GM23338 (cell line): ENCODE measurements around the gene CYP26B1. TPM values are rescaled to one million over a fixed set of nuclear protein-coding genes. Genes with fewer than 3 reads are reported as not detected.

Experiments
- ATAC-seq: fragments of 200-7000 bp; cut with Tn5 transposase; 3 replicates; pipeline ENCODE4 v1.9.1; 2020
- DNase-seq: peaks from one replicate; pipeline ENCODE4 v3.0.0-alpha.2; 2015; ENCODE audit warnings: low spot score
- H2AFZ ChIP-seq: fragments of 200-600 bp; sonication (generic); 2 replicates; pipeline ENCODE4 v1.8.0; 2016; ENCODE audit warnings: antibody characterized with exemption, mild to moderate bottlenecking, moderate library complexity
- H3F3A ChIP-seq: fragments of 200-600 bp; sonication (generic); replicated peaks from 2 replicates; pipeline ENCODE4 v1.8.0; 2017; ENCODE audit warnings: antibody characterized with exemption, mixed run types, low read depth
- H3K27ac ChIP-seq: fragments of 200-600 bp; sonication (generic); 2 replicates; pipeline ENCODE4 v1.6.1; 2016; ENCODE audit warnings: low read depth
- H3K27me3 ChIP-seq: fragments of 200-600 bp; sonication (generic); 2 replicates; pipeline ENCODE4 v1.8.0; 2016; ENCODE audit warnings: mild to moderate bottlenecking, mixed run types, moderate library complexity; ENCODE audit not compliant: insufficient read depth
- H3K36me3 ChIP-seq: fragments of 200-600 bp; sonication (generic); 2 replicates; pipeline ENCODE4 v1.8.0; 2016; ENCODE audit warnings: mild to moderate bottlenecking; ENCODE audit not compliant: insufficient read depth
- H3K4me1 ChIP-seq: fragments of 200-600 bp; sonication (generic); 2 replicates; pipeline ENCODE4 v1.8.0; 2016; ENCODE audit warnings: mild to moderate bottlenecking, moderate library complexity; ENCODE audit not compliant: insufficient read depth
- H3K4me2 ChIP-seq: fragments of 200-600 bp; sonication (generic); 2 replicates; pipeline ENCODE4 v1.7.1; 2017; ENCODE audit warnings: mixed run types
- H3K4me3 ChIP-seq: fragments of 200-600 bp; sonication (generic); 2 replicates; pipeline ENCODE4 v1.6.1; 2016; ENCODE audit warnings: mixed run types
- H3K79me2 ChIP-seq: fragments of 200-600 bp; sonication (generic); replicated peaks from 2 replicates; pipeline ENCODE4 v1.8.0; 2017; ENCODE audit warnings: mild to moderate bottlenecking; ENCODE audit not compliant: insufficient read depth
- H3K9me2 ChIP-seq: fragments of 200-600 bp; sonication (generic); 2 replicates; pipeline ENCODE4 v1.8.0; 2017; ENCODE audit not compliant: insufficient read depth
- H4K20me1 ChIP-seq: fragments of 200-600 bp; sonication (generic); replicated peaks from 2 replicates; pipeline ENCODE4 v1.8.0; 2017; ENCODE audit warnings: mild to moderate bottlenecking; ENCODE audit not compliant: insufficient read depth
- H3K27ac Mint-ChIP-seq: 2 replicates; pipeline ENCODE4 v1.8.0; 2020; ENCODE audit warnings: inconsistent platforms, mild to moderate bottlenecking, moderate library complexity, mixed read lengths
- H3K27me3 Mint-ChIP-seq: 3 replicates; pipeline ENCODE4 v1.8.0; 2022; ENCODE audit warnings: low read depth, mild to moderate bottlenecking, moderate library complexity, mixed read lengths, inconsistent platforms; ENCODE audit not compliant: insufficient read depth, poor library complexity
- H3K36me3 Mint-ChIP-seq: 3 replicates; pipeline ENCODE4 v1.8.0; 2021; ENCODE audit warnings: low read depth, mild to moderate bottlenecking, inconsistent platforms, moderate library complexity, mixed read lengths
- H3K4me1 Mint-ChIP-seq: 3 replicates; pipeline ENCODE4 v1.8.0; 2020; ENCODE audit warnings: mild to moderate bottlenecking, inconsistent platforms, mixed read lengths
- H3K4me3 Mint-ChIP-seq: 3 replicates; pipeline ENCODE4 v1.8.0; 2021; ENCODE audit warnings: moderate library complexity, mild to moderate bottlenecking, inconsistent platforms, mixed read lengths
- H3K9me3 Mint-ChIP-seq: 3 replicates; pipeline ENCODE4 v1.8.0; 2020; ENCODE audit warnings: moderate library complexity, mild to moderate bottlenecking, inconsistent platforms, mixed read lengths
- CREB1 ChIP-seq: fragments of 250-450 bp; sonication (Bioruptor Pico); IDR thresholded peaks from 2 replicates; pipeline ENCODE4 v1.5.0; 2020; ENCODE audit warnings: low read depth, mild to moderate bottlenecking, moderate library complexity
- EZH2 ChIP-seq: fragments of 200-600 bp; sonication (generic); IDR thresholded peaks from one replicate; pipeline ENCODE4 v1.8.0; 2017; ENCODE audit warnings: antibody characterized with exemption, mild to moderate bottlenecking, low read depth; ENCODE audit not compliant: unreplicated experiment
- EZH2phosphoT487 ChIP-seq: fragments of 200-600 bp; sonication (generic); IDR thresholded peaks from one replicate; pipeline ENCODE4 v1.8.1; 2018; ENCODE audit warnings: antibody characterized with exemption; ENCODE audit not compliant: unreplicated experiment
- JUNB ChIP-seq: IDR thresholded peaks from one replicate; pipeline ENCODE4 v1.6.1; 2016; ENCODE audit warnings: antibody characterized with exemption; ENCODE audit not compliant: unreplicated experiment
- NANOG ChIP-seq: IDR thresholded peaks from 2 replicates; pipeline ENCODE4 v1.6.1; 2016; ENCODE audit warnings: antibody characterized with exemption, borderline replicate concordance
- POLR2AphosphoS5 ChIP-seq: IDR thresholded peaks from 2 replicates; pipeline ENCODE4 v1.6.1; 2016; ENCODE audit warnings: antibody characterized with exemption, low read depth
- REST ChIP-seq: IDR thresholded peaks from one replicate; pipeline ENCODE4 v1.6.1; 2018; ENCODE audit warnings: antibody characterized with exemption; ENCODE audit not compliant: unreplicated experiment
- STAT1 ChIP-seq: IDR thresholded peaks from one replicate; pipeline ENCODE4 v1.6.1; 2016; ENCODE audit warnings: antibody characterized with exemption; ENCODE audit not compliant: unreplicated experiment
- ZNF114 ChIP-seq: fragments of 250-450 bp; sonication (Bioruptor Pico); IDR thresholded peaks from 2 replicates; pipeline ENCODE4 v1.5.0; 2020; ENCODE audit warnings: mild to moderate bottlenecking, moderate library complexity
- ZNF331 ChIP-seq: fragments of 250-450 bp; sonication (Bioruptor Pico); IDR thresholded peaks from 2 replicates; pipeline ENCODE4 v1.5.0; 2020; ENCODE audit warnings: low read depth, mild to moderate bottlenecking, moderate library complexity
- polyA plus RNA-seq: library from polyadenylated mRNA; unstranded; fragments of >200 nt; fragmentation: Nextera tagmentation; extraction: Ambion mirVana; gene quantifications from 2 replicates; pipeline ENCODE4 v1.2.1, GENCODE V29; 2016
- total RNA-seq: library from RNA; depleted of rRNA; stranded (reverse); fragments of >200 nt; shearing (Covaris generic); gene quantifications from 2 replicates; pipeline ENCODE4 v1.2.3, GENCODE V29; 2014
- TF ChIP-seq, protein P1 (sequence below), 2 experiments: fragments of 200-600 bp in 1 of 2; sonication (generic) in 1 of 2; conservative IDR thresholded peaks; 2 replicates each; pipeline versions ENCODE4 v1.5.1 to v1.6.1; 2016 to 2017; ENCODE audit warnings: antibody characterized with exemption in 2 of 2, low read depth in 2 of 2, mild to moderate bottlenecking in 2 of 2, moderate library complexity in 1 of 2
- TF ChIP-seq, protein P2 (sequence below): IDR thresholded peaks from 2 replicates; pipeline ENCODE4 v1.6.1; 2016; ENCODE audit warnings: antibody characterized with exemption
- TF ChIP-seq, protein P3 (sequence below): fragments of 250-450 bp; sonication (Bioruptor Pico); IDR thresholded peaks from 2 replicates; pipeline ENCODE4 v1.5.0; 2020; ENCODE audit warnings: mild to moderate bottlenecking, moderate library complexity

The CYP26B1 gene
- total and polyA plus RNA-seq, 2 experiments from 2014 or later = 0.05 to 0.31 TPM

DNA sequence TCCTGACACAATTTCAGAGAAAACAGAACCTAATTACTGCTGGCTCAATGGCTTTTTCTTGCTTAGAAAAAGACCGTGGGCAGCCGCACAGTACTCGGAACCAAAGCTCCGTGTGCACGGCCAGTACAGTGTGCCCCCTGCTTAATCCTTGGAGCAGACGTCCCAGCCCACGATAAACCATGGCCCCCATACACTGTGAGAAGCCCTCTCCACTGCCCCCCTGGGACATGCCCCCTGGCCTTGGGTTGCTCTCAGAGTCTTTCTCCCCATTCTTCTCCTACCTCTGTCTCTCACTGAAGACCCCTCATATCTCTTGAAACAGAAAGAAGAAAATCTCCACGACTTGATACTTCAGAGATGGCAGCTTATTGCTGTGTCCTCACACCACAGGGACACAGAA, 44.0 kb downstream of the CYP26B1 start:
- Mint-ChIP-seq H3K36me3 (no peaks in the 10 kb centered on the region), H3K4me1 (peaks cover 10% of the 10 kb centered on the region), H3K4me3 (no peak overlapping the region), H3K27me3 (no peaks in the 10 kb centered on the region), H3K27ac (no peak overlapping the region), H3K9me3 (no peaks in the 10 kb centered on the region)
- DNase-seq (no peak), ATAC-seq (no peak)
- no peaks in the 10 kb centered on the region for H3K27me3 ChIP-seq
- H3K36me3 ChIP-seq = no peaks in the 10 kb centered on the region
- H3F3A ChIP-seq = no peaks in the 10 kb centered on the region
- H2AFZ ChIP-seq = no peak overlapping the region
- no peak overlapping the region for H3K4me2 ChIP-seq
- no peak for TF ChIP-seq ZNF114 (CRISPR knock-in tag)
- no peak for TF ChIP-seq REST
- no peak for TF ChIP-seq POLR2AphosphoS5
- no peak for TF ChIP-seq ZNF331 (CRISPR knock-in tag)
- TF ChIP-seq CREB1 (CRISPR knock-in tag) = no peak
- TF ChIP-seq NANOG = no peak
- TF ChIP-seq, protein P1, sequence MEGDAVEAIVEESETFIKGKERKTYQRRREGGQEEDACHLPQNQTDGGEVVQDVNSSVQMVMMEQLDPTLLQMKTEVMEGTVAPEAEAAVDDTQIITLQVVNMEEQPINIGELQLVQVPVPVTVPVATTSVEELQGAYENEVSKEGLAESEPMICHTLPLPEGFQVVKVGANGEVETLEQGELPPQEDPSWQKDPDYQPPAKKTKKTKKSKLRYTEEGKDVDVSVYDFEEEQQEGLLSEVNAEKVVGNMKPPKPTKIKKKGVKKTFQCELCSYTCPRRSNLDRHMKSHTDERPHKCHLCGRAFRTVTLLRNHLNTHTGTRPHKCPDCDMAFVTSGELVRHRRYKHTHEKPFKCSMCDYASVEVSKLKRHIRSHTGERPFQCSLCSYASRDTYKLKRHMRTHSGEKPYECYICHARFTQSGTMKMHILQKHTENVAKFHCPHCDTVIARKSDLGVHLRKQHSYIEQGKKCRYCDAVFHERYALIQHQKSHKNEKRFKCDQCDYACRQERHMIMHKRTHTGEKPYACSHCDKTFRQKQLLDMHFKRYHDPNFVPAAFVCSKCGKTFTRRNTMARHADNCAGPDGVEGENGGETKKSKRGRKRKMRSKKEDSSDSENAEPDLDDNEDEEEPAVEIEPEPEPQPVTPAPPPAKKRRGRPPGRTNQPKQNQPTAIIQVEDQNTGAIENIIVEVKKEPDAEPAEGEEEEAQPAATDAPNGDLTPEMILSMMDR (conservative IDR thresholded peaks at IDR 0.05; ENCODE audit: low read depth in 2 of 2) = no peak
- no peak for TF ChIP-seq EZH2phosphoT487
- TF ChIP-seq EZH2 = no peak
- no peak for TF ChIP-seq JUNB
- TF ChIP-seq, protein P2, sequence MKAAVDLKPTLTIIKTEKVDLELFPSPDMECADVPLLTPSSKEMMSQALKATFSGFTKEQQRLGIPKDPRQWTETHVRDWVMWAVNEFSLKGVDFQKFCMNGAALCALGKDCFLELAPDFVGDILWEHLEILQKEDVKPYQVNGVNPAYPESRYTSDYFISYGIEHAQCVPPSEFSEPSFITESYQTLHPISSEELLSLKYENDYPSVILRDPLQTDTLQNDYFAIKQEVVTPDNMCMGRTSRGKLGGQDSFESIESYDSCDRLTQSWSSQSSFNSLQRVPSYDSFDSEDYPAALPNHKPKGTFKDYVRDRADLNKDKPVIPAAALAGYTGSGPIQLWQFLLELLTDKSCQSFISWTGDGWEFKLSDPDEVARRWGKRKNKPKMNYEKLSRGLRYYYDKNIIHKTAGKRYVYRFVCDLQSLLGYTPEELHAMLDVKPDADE = no peak
- TF ChIP-seq, protein P3, sequence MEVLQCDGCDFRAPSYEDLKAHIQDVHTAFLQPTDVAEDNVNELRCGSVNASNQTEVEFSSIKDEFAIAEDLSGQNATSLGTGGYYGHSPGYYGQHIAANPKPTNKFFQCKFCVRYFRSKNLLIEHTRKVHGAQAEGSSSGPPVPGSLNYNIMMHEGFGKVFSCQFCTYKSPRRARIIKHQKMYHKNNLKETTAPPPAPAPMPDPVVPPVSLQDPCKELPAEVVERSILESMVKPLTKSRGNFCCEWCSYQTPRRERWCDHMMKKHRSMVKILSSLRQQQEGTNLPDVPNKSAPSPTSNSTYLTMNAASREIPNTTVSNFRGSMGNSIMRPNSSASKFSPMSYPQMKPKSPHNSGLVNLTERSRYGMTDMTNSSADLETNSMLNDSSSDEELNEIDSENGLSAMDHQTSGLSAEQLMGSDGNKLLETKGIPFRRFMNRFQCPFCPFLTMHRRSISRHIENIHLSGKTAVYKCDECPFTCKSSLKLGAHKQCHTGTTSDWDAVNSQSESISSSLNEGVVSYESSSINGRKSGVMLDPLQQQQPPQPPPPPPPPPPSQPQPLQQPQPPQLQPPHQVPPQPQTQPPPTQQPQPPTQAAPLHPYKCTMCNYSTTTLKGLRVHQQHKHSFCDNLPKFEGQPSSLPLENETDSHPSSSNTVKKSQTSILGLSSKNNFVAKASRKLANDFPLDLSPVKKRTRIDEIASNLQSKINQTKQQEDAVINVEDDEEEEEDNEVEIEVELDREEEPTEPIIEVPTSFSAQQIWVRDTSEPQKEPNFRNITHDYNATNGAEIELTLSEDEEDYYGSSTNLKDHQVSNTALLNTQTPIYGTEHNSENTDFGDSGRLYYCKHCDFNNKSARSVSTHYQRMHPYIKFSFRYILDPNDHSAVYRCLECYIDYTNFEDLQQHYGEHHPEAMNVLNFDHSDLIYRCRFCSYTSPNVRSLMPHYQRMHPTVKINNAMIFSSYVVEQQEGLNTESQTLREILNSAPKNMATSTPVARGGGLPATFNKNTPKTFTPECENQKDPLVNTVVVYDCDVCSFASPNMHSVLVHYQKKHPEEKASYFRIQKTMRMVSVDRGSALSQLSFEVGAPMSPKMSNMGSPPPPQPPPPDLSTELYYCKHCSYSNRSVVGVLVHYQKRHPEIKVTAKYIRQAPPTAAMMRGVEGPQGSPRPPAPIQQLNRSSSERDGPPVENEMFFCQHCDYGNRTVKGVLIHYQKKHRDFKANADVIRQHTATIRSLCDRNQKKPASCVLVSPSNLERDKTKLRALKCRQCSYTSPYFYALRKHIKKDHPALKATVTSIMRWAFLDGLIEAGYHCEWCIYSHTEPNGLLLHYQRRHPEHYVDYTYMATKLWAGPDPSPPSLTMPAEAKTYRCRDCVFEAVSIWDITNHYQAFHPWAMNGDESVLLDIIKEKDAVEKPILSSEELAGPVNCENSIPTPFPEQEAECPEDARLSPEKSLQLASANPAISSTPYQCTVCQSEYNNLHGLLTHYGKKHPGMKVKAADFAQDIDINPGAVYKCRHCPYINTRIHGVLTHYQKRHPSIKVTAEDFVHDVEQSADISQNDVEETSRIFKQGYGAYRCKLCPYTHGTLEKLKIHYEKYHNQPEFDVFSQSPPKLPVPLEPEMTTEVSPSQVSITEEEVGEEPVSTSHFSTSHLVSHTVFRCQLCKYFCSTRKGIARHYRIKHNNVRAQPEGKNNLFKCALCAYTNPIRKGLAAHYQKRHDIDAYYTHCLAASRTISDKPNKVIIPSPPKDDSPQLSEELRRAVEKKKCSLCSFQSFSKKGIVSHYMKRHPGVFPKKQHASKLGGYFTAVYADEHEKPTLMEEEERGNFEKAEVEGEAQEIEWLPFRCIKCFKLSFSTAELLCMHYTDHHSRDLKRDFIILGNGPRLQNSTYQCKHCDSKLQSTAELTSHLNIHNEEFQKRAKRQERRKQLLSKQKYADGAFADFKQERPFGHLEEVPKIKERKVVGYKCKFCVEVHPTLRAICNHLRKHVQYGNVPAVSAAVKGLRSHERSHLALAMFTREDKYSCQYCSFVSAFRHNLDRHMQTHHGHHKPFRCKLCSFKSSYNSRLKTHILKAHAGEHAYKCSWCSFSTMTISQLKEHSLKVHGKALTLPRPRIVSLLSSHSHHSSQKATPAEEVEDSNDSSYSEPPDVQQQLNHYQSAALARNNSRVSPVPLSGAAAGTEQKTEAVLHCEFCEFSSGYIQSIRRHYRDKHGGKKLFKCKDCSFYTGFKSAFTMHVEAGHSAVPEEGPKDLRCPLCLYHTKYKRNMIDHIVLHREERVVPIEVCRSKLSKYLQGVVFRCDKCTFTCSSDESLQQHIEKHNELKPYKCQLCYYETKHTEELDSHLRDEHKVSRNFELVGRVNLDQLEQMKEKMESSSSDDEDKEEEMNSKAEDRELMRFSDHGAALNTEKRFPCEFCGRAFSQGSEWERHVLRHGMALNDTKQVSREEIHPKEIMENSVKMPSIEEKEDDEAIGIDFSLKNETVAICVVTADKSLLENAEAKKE (CRISPR knock-in tag) = no peak
- TF ChIP-seq STAT1 = no peak
- no peaks in the 10 kb centered on the region for H3K9me2 ChIP-seq
- no peaks in the 10 kb centered on the region for H4K20me1 ChIP-seq
- no peaks in the 10 kb centered on the region for H3K4me1 ChIP-seq
- H3K79me2 ChIP-seq = no peaks in the 10 kb centered on the region
- H3K4me3 ChIP-seq = no peak overlapping the region
- H3K27ac ChIP-seq = no peak overlapping the region
